ENCODE data around the gene NINJ1. TPM values are rescaled to one million over a fixed set of nuclear protein-coding genes. Genes with fewer than 3 reads are reported as not detected.

The NINJ1 gene
- total RNA-seq, 1 donor from 2014 or later: 53.7 TPM

- H3K4me3 ChIP-seq: no peak overlapping the region
- no peaks in the 10 kb centered on the region for H3K9me3 ChIP-seq (replicated peaks)
- no peak for TF ChIP-seq CTCF (IDR thresholded peaks at IDR 0.05; ENCODE audit: borderline replicate concordance)
- H3K36me3 ChIP-seq: peaks cover 46% of the 10 kb centered on the region
- H3K4me1 ChIP-seq: peaks cover 39% of the 10 kb centered on the region
- DNase-seq: no peak
- intact Hi-C loops (cut with micrococcal nuclease): no loop called here
- no peaks in the 10 kb centered on the region for H3K27me3 ChIP-seq (ENCODE audit: low read depth)
- H3K27ac ChIP-seq (replicated peaks): no peak overlapping the region
Measured at GRCh38 chr9:93122721-93123221, 11.3 kb downstream of the NINJ1 start.

GRCh38 chr9:93121316-93122241 is 12.5 kb downstream of the NINJ1 start:
- TF ChIP-seq CTCF (IDR thresholded peaks at IDR 0.05; ENCODE audit: borderline replicate concordance): no peak
- H3K9me3 ChIP-seq (replicated peaks): no peaks in the 10 kb centered on the region
- H3K36me3 ChIP-seq: peaks cover 46% of the 10 kb centered on the region
- intact Hi-C loops (cut with micrococcal nuclease): no loop called here
- peaks cover 28% of the 10 kb centered on the region for H3K4me1 ChIP-seq
- no peaks in the 10 kb centered on the region for H3K27me3 ChIP-seq (ENCODE audit: low read depth)
- H3K27ac ChIP-seq (replicated peaks): no peak overlapping the region
- no peak overlapping the region for H3K4me3 ChIP-seq
- peak; percentile 13 for DNase-seq

- Histone ChIP-seq H3K27ac (replicated peaks) (no peak overlapping the region), H3K27me3 (ENCODE audit: low read depth) (no peaks in the 10 kb centered on the region), H3K4me3 (no peak overlapping the region), H3K9me3 (replicated peaks) (no peaks in the 10 kb centered on the region), H3K4me1 (peaks cover 29% of the 10 kb centered on the region), H3K36me3 (peaks cover 45% of the 10 kb centered on the region)
- intact Hi-C loops (cut with micrococcal nuclease): no loop called here
- no peak for TF ChIP-seq CTCF (IDR thresholded peaks at IDR 0.05; ENCODE audit: borderline replicate concordance)
- DNase-seq: peak; percentile 15
Measured at GRCh38 chr9:93120846-93121315, 13.2 kb downstream of the NINJ1 start.

GRCh38 chr9:93119953-93120845 is 13.9 kb downstream of the NINJ1 start:
- Histone ChIP-seq H3K9me3 (replicated peaks) (no peaks in the 10 kb centered on the region), H3K27ac (replicated peaks) (peak overlapping the region; percentile 71), H3K4me3 (no peak overlapping the region), H3K36me3 (peaks cover 38% of the 10 kb centered on the region), H3K27me3 (ENCODE audit: low read depth) (no peaks in the 10 kb centered on the region), H3K4me1 (peaks cover 30% of the 10 kb centered on the region)
- DNase-seq: peak; percentile 93
- TF ChIP-seq CTCF (IDR thresholded peaks at IDR 0.05; ENCODE audit: borderline replicate concordance): peak; percentile 64
- intact Hi-C loops (cut with micrococcal nuclease): no loop called here

- TF ChIP-seq CTCF (IDR thresholded peaks at IDR 0.05; ENCODE audit: borderline replicate concordance): no peak
- H3K9me3 ChIP-seq (replicated peaks): no peaks in the 10 kb centered on the region
- no peaks in the 10 kb centered on the region for H3K27me3 ChIP-seq (ENCODE audit: low read depth)
- H3K4me3 ChIP-seq: no peak overlapping the region
- intact Hi-C loops (cut with micrococcal nuclease): no loop called here
- peak overlapping the region; percentile 71 for H3K27ac ChIP-seq (replicated peaks)
- no peak for DNase-seq
- H3K36me3 ChIP-seq: peaks cover 32% of the 10 kb centered on the region
- H3K4me1 ChIP-seq: peaks cover 30% of the 10 kb centered on the region
Measured at GRCh38 chr9:93119703-93119952, 14.4 kb downstream of the NINJ1 start.

Data from left ventricle myocardium inferior (tissue), 1 donor.